HG03159 (cell line): ENCODE measurements around the gene MOV10.
"Not testable (repeated sequence)": the region's sequence is repeated elsewhere in the genome, so short reads cannot be mapped to it uniquely, and the experiment has no call there.

Experiments used
- ATAC-seq: cut with Tn5 transposase; IDR thresholded peaks from one replicate; pipeline ENCODE4 v1.9.1; 2021; ENCODE audit warnings: mild to moderate bottlenecking, moderate library complexity; ENCODE audit not compliant: unreplicated experiment

The MOV10 gene

GRCh38 chr1:112712191-112712590, 37.7 kb downstream of the MOV10 start:
- no peak for ATAC-seq

GRCh38 chr1:112712701-112713128, 38.3 kb downstream of the MOV10 start:
- no peak for ATAC-seq

- ATAC-seq = peak; percentile 29
These were observed 39.2 kb downstream of the MOV10 start for GRCh38 chr1:112713466-112714312.

- peak; percentile 3 for ATAC-seq
These were observed 40.1 kb downstream of the MOV10 start for GRCh38 chr1:112714313-112715263.

- ATAC-seq = peak; percentile 76
These were observed 41.0 kb downstream of the MOV10 start, which contains the start of gene PPM1J for GRCh38 chr1:112715264-112716053. PPM1J (minus strand) TSS chr1:112715332; CDS start chr1:112715301, 31 bp downstream.

- no peak for ATAC-seq
These were observed 41.8 kb downstream of the MOV10 start for GRCh38 chr1:112716133-112716720.

- ATAC-seq = no peak
These were observed 42.9 kb downstream of the MOV10 start for GRCh38 chr1:112717263-112717873.

GRCh38 chr1:112718691-112719418, 44.4 kb downstream of the MOV10 start:
- ATAC-seq = no peak

GRCh38 chr1:112719706-112720105, 45.2 kb downstream of the MOV10 start:
- ATAC-seq = no peak

GRCh38 chr1:112720800-112721199, 46.3 kb downstream of the MOV10 start:
- ATAC-seq = no peak

GRCh38 chr1:112721294-112721693, 46.8 kb downstream of the MOV10 start:
- ATAC-seq = not testable (repeated sequence)

- ATAC-seq = no peak
These were observed 47.6 kb downstream of the MOV10 start for GRCh38 chr1:112721966-112722524.

- ATAC-seq = no peak
These were observed 48.4 kb downstream of the MOV10 start for GRCh38 chr1:112722601-112723510.

GRCh38 chr1:112723511-112723839, 49.0 kb downstream of the MOV10 start:
- no peak for ATAC-seq

GRCh38 chr1:112724240-112724639, 49.8 kb downstream of the MOV10 start:
- ATAC-seq = not testable (repeated sequence)

GRCh38 chr1:112727716-112728115, 53.3 kb downstream of the MOV10 start:
- no peak for ATAC-seq

GRCh38 chr1:112728306-112728971, 54.0 kb downstream of the MOV10 start:
- ATAC-seq = not testable (repeated sequence)
